HG03045 (cell line): ENCODE results near the gene ZCCHC9.
"Not testable (repeated sequence)": the region's sequence is repeated elsewhere in the genome, so short reads cannot be mapped to it uniquely, and the experiment has no call there.

ENCODE experiments used
- ATAC-seq: cut with Tn5 transposase; IDR thresholded peaks from one replicate; pipeline ENCODE4 v1.9.1; 2021; ENCODE audit warnings: mild to moderate bottlenecking, moderate library complexity; ENCODE audit not compliant: unreplicated experiment

ZCCHC9 gene

DNA sequence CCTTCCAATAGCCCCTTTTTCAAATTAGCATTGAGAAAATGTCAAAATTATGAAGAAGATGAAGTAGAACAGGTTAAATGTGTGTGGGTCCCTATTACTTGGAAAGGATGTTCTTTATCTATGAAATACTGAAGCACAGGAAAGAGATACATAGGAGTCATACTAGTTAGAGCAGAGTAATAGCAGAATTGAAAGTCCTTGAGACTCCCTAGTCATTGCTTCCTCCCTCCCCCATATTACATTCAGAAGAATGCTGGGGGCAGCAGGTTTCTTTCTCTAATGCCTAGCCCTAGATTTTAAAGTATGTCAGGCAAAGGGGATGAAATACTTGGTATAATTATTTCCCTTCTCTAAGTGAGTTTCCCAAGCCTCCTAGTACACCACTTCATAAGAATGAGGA is 4.4 kb downstream of the ZCCHC9 start:
- no peak for ATAC-seq

DNA sequence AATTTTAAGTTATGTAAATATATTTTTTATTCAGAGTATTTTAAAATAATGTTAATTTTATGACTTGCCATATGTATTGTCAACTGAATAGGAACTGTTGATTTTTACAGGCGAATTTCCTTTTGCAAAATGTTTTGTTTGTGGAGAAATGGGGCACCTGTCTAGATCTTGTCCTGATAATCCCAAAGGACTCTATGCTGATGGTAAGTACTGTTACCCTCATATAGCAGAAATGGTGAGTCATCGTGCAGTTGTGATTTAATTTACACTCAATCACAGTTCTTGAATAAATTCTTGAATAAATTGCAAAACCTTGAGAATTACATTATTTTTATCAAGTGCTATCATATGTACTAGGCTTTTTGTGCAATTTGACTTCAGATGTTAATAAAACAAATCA is 7.4 kb downstream of the ZCCHC9 start:
- no peak for ATAC-seq

DNA sequence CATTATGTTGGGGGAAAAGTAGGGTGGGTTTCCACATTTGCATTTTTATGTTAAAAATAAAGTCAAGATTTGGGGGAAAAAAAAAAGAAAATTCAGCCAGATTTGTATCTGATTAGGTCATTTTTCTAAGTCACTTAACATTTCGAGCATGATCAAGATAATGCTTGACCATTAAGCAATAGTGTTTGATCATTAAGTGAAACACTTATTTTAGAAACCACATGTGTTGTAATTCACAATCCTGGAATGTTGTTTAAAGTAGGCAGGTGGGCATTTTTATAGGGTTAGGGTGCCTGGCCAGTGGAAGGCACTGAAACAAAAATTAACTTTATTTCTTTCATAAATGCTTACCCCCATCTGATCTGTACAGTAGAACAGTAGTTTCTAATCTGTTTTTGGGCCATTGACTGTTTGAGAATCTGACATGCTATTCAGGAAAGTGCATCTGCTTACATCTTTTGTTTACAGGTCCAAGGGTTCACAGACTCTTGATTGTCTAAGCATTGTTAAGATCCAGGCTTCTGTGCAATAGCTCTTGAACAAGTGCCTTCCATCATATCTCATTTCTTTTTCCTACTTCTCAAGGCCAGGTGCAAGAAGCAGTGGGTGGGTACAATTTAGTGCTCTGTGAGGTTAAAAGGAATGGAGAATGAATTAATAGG is 9.1 kb downstream of the ZCCHC9 start:
- no peak for ATAC-seq

DNA sequence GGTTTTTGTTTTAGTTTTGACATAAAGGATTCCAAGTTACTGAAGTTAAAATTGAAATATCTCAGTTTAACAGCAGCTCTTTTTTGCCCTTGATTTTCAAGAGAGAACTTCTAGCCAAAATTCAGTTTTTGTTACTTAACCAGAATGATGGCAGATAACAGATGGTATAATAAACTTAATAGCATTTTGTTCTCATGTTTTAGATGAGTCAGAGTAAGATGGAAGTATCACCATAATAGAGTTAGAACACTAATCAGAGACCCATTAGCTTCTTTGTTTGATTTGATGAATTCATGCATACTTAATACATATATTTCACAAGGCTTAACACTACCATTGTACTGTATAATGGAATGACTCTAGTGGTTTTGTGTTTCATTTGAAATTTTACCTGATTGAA is 11.9 kb downstream of the ZCCHC9 start:
- ATAC-seq: no peak

DNA sequence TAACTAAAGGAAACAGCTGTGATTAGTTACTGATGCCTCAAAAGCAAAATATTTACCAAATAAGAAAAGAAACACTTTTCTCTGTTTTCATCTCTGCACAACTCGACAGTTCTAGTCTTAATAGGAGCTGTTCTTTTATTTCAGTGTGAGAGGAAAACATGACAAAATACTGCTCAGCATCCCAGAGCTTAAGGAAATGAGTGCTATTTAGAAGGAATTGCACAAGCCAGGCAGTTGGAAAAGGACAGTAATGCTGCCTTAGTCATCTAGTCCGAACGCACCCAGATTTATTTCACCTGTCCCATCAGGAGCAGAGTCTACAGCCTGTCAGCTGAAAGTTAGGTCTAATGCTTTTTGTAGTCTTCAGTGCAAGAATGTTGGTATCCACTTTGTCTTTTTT is 12.3 kb downstream of the ZCCHC9 start:
- ATAC-seq: no peak

DNA sequence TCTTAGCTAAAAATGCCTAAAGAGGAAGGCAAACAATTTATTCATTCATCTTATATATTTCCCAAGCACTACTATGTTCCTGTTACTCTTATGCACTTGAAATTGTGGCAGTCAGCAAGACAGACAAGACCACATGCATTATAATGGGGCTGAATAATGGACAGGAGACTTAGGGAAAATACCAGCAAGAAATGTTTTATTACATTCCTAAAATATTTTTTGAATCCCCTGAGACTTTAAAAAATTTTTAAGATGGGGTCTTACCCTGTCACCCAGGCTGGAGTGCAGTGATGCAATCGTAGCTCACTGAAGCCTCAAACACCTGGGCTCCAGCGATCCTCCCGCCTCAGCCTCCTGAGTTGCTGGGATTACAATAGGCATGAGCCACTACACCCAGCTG is 13.2 kb downstream of the ZCCHC9 start:
- ATAC-seq: no peak

DNA sequence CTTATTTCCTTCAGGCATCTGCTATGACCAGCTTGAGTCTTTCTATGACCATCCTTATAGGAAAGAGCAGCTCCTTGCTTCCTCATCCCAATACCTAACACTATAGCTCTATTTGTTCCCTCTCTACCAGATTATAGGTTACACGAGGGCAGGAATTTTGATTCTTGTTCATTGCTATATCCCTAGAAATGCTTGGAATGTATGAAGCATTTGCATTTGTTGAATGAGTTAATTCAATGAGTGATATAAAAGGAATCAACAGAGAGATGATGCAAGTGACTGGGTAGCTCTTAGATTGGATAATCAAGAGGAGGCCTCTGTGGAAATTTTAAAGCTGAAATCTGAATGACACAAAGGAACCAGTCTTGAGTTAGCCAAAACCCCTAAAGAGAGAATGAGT is 13.9 kb downstream of the ZCCHC9 start:
- ATAC-seq: no peak

DNA sequence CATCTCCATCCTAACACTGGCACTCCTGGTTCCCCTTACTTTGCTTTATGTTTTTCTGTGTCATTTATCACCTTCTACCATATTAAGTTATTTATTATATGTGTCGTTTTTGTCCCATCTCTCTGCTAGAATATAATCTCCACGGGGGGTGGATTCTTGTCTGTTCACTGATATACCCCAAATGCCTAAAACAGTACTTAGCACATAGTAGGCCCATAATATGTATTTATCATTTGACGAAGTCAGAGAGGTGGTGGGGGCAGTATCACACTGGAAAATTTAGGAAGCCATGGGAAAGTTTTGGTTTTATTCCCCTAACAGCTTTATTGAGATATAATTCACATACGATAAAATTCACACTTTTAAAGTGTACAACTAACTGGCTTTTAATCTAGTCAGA is 14.4 kb downstream of the ZCCHC9 start:
- ATAC-seq: no peak

DNA sequence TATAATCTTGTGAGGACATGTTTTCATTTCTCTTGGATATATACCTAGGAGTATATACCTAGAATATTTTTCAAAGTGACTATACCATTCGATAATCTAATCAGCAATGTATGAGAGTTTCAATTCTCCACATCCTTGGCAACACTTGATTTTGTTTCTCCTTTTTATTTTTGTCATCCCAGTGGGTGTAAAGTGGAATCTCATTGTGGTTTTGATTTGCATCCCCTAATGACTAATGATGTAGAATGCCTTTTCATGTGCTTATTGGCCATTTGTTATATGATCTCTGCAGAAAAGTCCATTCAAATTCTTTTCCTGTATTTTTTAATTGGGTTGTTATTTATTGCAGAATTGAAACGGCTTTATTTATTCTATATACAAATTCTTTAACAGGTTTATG is 15.2 kb downstream of the ZCCHC9 start:
- ATAC-seq: no peak

DNA sequence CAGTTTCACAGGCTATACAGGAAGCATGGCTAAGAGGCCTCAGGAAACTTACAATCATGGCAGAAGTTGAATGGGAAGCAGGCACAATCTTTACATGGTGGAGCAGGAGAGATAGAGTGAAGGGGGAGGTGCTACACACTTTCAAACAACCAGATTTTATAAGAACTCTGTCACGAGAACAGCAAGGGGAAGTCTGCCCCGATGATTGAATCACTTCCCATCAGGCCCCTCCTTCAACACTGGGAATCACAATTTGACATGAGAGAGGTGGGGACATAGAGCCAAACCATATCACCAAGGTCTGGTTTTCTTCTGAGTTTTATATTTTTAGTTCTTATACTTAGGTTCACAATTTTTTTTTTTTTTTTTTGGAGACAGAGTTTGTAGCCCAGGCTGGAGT is 16.1 kb downstream of the ZCCHC9 start:
- ATAC-seq: no peak

DNA sequence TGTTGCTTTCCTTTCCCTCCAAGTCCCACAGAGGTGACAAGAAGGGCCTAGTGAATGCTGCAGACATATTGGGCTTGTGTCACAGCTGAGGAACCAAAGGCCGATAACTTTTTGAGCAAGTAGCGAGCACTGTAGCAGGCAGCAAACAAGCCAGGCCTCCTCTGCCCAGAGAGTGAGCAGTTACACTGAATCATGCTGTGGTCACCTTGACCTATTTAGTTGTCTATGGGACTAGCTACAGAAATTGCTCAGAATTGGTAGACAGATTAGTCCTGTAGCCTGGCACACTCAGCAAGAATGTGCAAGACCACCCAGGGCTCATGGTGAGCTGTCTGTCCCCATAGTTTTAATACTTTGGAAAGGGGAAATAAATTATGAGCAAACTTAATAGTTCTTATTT is 25.2 kb downstream of the ZCCHC9 start:
- ATAC-seq: no peak

DNA sequence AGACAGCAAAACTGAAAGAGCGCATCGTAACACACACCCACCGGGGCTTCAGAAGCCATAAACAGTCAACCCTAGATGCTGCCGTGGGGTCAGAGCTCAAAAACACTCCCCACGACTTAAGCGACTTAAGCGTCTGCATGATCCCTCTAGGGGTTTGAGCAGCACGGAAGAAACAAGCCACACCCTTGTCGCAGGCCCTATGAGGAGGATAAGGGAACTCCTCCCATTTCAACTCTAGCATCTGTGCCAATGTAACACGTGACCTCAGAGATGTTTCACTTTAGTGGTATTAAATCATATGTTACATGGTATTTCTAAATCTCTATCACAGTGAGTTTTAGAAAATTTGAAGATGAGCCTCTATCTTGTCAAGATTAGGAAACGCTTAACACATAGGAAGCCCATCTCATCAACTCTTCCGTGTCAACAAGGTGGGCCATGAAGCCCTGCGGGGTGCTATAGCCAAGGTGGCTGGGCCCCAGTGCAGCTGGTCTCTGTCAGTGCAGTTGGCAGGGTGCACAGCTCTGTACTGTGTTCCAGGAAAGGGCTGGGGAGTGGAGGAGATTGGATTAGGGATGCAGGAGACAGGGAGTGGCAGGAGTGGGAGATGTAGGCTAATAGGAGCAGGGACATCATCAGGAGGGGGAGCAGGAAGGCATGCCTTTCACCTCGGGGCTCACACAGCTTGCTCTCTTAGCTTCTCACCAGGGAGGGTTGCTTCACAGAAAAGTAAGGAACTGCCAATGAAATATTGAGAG is 33.1 kb downstream of the ZCCHC9 start:
- ATAC-seq: no peak

DNA sequence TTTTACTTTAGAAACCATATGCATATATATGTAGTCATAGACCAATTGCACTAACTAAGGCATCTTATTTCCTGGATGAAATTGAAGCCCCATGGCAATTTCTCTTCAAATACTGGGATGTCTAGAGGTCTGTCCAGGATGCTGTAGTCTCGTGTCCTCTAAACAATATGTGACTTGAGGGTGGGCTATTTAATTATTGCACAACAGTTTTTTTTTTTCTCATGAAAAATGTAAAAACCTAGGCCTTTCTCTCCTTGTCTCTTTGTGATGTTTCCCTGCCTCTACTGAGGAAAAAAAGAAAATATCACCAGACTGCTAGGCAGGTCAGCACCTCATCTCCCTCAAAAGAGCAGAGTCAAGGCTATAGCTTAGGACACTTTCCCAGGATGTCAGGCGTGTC is 34.6 kb downstream of the ZCCHC9 start:
- ATAC-seq: no peak

DNA sequence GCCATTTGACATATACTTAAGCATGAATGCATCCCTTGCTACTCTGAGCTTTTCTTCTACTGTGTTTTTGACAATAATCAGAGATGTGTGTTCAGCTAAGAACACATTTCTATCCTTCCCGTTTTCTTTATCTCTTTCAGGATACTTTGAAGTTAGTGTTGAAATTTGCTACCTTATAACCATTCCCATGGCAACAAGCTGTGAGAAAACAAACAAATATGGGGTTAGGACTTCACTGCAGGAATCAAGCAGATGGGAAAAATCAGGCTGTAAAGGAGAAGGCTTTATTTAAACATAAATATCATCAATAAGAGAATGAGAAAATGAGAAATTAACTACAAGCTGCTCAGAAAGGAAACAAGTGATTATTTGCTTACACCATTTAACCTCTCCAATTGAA is 35.2 kb downstream of the ZCCHC9 start:
- ATAC-seq: no peak

DNA sequence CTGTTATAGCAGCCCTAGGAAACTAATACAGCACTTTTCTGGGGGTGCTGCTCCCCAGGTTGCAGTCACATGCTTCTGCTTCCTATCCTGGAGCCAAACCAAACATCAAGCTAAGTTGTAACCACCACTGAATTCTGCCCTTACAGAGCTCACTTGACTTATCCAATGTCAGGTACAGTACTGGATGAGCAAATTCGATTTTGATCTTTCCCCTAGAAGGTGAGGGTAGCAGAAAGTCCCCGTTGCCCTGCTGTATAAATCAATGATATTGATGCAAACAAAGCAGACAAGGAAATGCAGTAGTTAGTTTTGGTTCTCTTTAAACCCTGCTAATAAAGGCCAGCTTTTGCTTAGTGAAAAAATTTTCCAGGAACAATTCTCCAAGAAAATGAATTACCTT is 36.4 kb downstream of the ZCCHC9 start:
- ATAC-seq: no peak

DNA sequence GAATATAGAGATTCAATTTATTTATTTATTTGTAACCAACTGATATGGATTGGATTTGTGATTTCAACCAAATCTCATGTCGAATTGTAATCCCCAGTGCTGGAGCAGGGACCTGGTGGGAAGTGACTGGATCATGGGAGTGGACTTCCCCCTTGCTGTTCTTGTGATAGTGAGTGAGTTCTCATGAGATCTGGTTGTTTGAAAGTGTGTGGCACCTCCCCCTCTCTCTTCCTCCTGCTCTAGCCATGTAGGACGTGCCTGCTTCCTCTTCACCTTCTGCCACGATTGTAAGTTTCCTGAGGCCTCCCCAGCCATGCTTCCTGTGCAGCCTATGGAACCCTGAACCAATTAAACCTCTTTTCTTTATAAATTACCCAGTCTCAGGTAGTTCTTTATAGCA is 36.8 kb downstream of the ZCCHC9 start:
- not testable (repeated sequence) for ATAC-seq

DNA sequence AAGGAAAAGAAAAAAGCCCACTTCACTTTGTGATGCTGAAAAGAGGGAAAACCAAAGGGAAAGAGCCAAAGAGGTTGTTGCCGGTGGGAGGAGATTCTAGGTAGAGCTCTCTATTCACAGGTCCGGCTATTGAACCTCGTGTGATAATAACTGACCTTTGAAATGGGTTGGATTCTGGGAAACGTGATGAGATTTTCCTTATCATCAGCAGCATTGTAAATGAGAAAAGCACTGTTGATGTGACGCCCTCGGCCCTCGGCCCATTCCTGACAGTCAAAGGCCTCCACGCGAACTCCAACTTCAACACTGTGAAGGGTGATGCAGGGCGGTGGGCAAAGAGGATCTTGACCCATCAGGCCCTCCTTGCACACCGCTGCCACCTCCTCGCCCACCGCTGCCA is 43.3 kb downstream of the ZCCHC9 start:
- no peak for ATAC-seq

DNA sequence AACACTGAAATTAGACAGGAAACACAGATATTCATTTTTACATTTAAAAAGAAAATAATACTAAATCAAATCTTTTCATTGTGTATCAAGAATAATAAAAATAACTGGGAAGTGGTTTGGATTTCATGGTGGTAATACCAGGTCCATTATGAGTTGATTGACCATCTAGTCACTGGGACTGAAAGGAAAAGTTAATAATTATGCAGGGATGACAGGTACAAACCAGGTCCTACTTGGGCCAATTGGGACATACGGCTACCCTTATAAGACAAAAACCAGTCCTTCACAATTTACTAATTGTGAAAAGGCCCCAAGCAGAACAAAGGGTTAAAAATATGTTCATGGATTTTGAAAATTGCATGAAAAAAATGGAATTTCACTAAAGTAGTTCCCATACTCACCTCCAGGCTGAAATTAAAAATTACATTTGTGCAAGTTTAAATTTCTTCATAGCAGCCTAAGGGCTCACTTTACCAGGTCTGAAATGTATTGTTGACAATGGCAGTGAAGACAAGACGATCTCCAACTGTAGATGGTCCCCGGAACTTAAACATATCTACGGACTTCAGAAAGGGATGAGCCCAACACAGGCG is 44.1 kb downstream of the ZCCHC9 start:
- ATAC-seq: no peak

DNA sequence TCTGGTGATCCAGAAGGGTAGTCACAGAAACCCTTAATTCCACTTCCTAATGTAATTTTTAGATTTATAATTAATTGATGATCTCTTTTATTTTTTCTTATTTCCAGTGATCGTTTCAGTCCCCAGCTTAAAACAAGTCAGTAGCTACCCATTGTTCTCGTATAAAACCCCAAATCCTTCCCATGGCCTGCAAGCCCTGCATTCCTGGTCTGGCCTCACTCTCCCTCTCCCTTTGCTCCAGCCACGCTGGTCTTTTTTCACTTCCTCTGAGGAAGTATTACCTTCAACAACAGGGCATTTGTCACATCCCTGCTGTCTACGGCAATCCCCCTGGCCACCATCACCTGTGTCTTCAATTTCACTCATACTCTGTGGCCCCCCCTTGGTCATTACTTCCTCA is 47.8 kb downstream of the ZCCHC9 start:
- ATAC-seq: no peak

DNA sequence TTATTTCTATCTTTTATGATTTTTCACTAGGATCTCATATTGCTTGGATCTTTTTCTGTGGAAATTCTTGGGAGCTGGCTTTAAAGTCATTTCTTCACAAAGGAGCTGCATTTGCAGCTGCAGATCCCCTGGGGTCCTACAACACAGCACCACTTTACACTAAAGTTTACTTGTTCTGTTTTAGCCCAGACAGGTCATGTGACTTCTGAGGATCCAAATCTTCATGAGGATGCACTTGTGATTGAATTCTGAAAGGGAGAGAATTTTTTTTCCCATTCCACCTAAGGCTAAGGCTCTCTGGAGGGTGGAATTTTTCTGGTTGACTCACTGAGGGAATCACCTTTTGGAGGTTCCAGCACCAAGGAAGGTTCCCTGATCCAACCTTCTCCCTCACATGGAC is 49.1 kb downstream of the ZCCHC9 start:
- no peak for ATAC-seq

DNA sequence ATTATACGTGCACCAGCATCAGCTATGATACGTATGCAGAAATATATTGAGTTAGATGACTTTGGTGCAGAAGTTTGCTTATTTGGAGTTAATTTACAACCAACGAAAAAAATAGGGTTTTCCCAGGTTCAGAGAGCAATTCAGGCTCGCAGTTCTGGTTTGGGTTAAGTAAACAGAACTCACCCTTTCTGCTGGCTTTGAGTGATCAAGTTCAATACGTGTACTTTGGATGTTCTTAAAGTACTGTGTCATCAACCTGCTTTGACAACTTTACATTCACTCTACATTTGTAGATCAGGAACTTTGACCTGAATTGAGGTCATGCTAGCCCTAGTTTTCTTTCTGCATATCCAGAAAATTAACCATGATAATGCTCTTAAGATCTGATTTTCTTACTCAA is 51.8 kb downstream of the ZCCHC9 start:
- ATAC-seq: no peak

DNA sequence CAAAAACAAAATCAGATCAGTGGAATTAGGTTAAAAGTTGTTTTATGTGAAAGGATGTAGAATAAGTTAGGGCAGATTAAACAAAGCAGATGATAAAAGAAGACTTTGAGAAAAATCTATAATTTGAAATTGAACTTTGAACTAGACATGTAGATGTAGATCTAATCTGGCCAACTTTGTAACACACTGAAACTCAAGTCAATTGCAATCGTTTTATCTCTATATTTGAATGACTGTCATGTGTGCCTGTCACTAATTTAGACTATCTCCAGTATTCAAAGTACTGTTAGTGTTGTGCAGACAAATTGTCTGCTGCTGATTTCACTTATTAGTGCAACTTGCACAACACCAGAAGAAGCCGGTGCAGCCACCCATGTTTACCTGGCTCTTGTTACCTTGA is 52.7 kb downstream of the ZCCHC9 start:
- ATAC-seq: no peak
